Panc1 (cell line): ENCODE data around the gene SGIP1. TPM values are rescaled to one million over a fixed set of nuclear protein-coding genes. Genes with fewer than 3 reads are reported as not detected.

Experiments used
- ATAC-seq: fragments of 200-7000 bp; cut with Tn5 transposase; 2 replicates; pipeline ENCODE4 v1.9.1; 2020; ENCODE audit warnings: mild to moderate bottlenecking, moderate library complexity
- BruUV-seq: library from RNA; stranded (reverse); fragments of 400-500 nt; replicated peaks from 2 replicates; lab custom pipeline; 2021; lab: Mats Ljungman, UMichigan
- CTCF ChIA-PET: fragments of 300-600 bp; sonication (Branson Sonifier 250); formaldehyde crosslinking; loops from one replicate; lab custom pipeline; 2022; ENCODE audit warnings: antibody characterized with exemption; lab: Charles Lee
- POLR2A ChIA-PET: fragments of 300-600 bp; sonication (Branson Sonifier 250); formaldehyde crosslinking; loops from one replicate; lab custom pipeline; 2022; ENCODE audit warnings: antibody characterized with exemption; lab: Charles Lee
- DNase-seq: peaks from one replicate; pipeline ENCODE4 v3.0.0-alpha.2; 2010; ENCODE audit warnings: low read depth, low spot score
- H3K27ac ChIP-seq: 2 replicates; pipeline ENCODE4 v1.5.1; 2011; ENCODE audit warnings: mild to moderate bottlenecking, low read length, inconsistent platforms
- H3K27me3 ChIP-seq: fragments of 200-500 bp; sonication (Bioruptor generic); 2 replicates; pipeline ENCODE4 v1.6.0; 2014; ENCODE audit warnings: low read length, inconsistent platforms; ENCODE audit not compliant: control insufficient read depth, insufficient read depth
- H3K36me3 ChIP-seq: fragments of 200-500 bp; sonication (Bioruptor generic); 2 replicates; pipeline ENCODE4 v1.5.1; 2014; ENCODE audit warnings: inconsistent platforms, mild to moderate bottlenecking, low read length, moderate library complexity; ENCODE audit not compliant: control insufficient read depth, insufficient read depth
- H3K4me1 ChIP-seq: 2 replicates; pipeline ENCODE4 v1.5.1; 2011; ENCODE audit warnings: inconsistent platforms, mild to moderate bottlenecking, low read length, moderate library complexity; ENCODE audit not compliant: control insufficient read depth, insufficient read depth
- H3K4me3 ChIP-seq, 2 experiments: 2 replicates each; pipeline ENCODE4 v1.5.1; 2011 to 2012; ENCODE audit warnings: low read depth in 2 of 2, low read length in 2 of 2, mild to moderate bottlenecking in 2 of 2, inconsistent platforms in 1 of 2, moderate library complexity in 1 of 2
- H3K9me3 ChIP-seq: fragments of 200-500 bp; sonication (Bioruptor generic); 2 replicates; pipeline ENCODE4 v1.5.1; 2014; ENCODE audit warnings: low read depth, mild to moderate bottlenecking, inconsistent platforms, low read length, moderate library complexity; ENCODE audit not compliant: control insufficient read depth, insufficient read depth
- CTCF ChIP-seq: fragments of 450-650 bp; IDR thresholded peaks from 2 replicates; pipeline ENCODE4 v1.5.1; 2017; ENCODE audit warnings: mild to moderate bottlenecking
- POLR2AphosphoS5 ChIP-seq: IDR thresholded peaks from 2 replicates; pipeline ENCODE4 v1.6.1; 2012; ENCODE audit warnings: mild to moderate bottlenecking, low read depth, low read length, moderate library complexity
- SIN3A ChIP-seq: IDR thresholded peaks from 2 replicates; pipeline ENCODE4 v1.6.1; 2012; ENCODE audit warnings: low read depth, mild to moderate bottlenecking, low read length, moderate library complexity, borderline replicate concordance; ENCODE audit not compliant: insufficient read depth
- TCF7L2 ChIP-seq: IDR thresholded peaks from 2 replicates; pipeline ENCODE4 v1.6.1; 2011; ENCODE audit warnings: mild to moderate bottlenecking, low read depth, low read length, inconsistent platforms
- in situ Hi-C: cut with HindIII; loops from 2 replicates; pipeline ENCODE4 v1.10.0; 2016; ENCODE audit warnings: low sequenced_read_pairs, low pct_unique_long_range_greater_than_20kb
- intact Hi-C: fragments of 100-400 bp; cut with micrococcal nuclease; formaldehyde crosslinking; loops from one replicate; pipeline ENCODE4 v1.10.0; 2022; ENCODE audit not compliant: unreplicated experiment
- total RNA-seq: library from RNA; stranded (reverse); gene quantifications from one replicate; pipeline ENCODE4 v1.2.1, GENCODE V29; 2021; ENCODE audit not compliant: unreplicated experiment
- TF ChIP-seq, protein P1 (sequence below), 2 experiments: IDR thresholded peaks; 2 replicates each; pipeline ENCODE4 v1.6.1; 2011 to 2012; ENCODE audit warnings: low read depth in 2 of 2, control low read depth in 1 of 2, low read length in 1 of 2, mild to moderate bottlenecking in 1 of 2, moderate library complexity in 1 of 2; ENCODE audit not compliant: insufficient read depth in 1 of 2

The SGIP1 gene
- total RNA-seq, 1 experiment from 2014 or later = 1.6 TPM

GRCh38 chr1:66557157-66557556 lies 23.2 kb downstream of the SGIP1 start:
- intact Hi-C loops (no loop called here), in situ Hi-C loops (no loop called here)
- Histone ChIP-seq H3K4me1 (no peaks in the 10 kb centered on the region), H3K27ac (no peak overlapping the region), H3K4me3 (no peak overlapping the region), H3K36me3 (no peaks in the 10 kb centered on the region), H3K27me3 (no peaks in the 10 kb centered on the region), H3K9me3 (no peaks in the 10 kb centered on the region)
- BruUV-seq = no TSS peak
- POLR2A ChIA-PET = no interaction called here
- no peak for TF ChIP-seq POLR2AphosphoS5
- TF ChIP-seq, protein P1, sequence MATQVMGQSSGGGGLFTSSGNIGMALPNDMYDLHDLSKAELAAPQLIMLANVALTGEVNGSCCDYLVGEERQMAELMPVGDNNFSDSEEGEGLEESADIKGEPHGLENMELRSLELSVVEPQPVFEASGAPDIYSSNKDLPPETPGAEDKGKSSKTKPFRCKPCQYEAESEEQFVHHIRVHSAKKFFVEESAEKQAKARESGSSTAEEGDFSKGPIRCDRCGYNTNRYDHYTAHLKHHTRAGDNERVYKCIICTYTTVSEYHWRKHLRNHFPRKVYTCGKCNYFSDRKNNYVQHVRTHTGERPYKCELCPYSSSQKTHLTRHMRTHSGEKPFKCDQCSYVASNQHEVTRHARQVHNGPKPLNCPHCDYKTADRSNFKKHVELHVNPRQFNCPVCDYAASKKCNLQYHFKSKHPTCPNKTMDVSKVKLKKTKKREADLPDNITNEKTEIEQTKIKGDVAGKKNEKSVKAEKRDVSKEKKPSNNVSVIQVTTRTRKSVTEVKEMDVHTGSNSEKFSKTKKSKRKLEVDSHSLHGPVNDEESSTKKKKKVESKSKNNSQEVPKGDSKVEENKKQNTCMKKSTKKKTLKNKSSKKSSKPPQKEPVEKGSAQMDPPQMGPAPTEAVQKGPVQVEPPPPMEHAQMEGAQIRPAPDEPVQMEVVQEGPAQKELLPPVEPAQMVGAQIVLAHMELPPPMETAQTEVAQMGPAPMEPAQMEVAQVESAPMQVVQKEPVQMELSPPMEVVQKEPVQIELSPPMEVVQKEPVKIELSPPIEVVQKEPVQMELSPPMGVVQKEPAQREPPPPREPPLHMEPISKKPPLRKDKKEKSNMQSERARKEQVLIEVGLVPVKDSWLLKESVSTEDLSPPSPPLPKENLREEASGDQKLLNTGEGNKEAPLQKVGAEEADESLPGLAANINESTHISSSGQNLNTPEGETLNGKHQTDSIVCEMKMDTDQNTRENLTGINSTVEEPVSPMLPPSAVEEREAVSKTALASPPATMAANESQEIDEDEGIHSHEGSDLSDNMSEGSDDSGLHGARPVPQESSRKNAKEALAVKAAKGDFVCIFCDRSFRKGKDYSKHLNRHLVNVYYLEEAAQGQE (IDR thresholded peaks at IDR 0.05; ENCODE audit: insufficient read depth in 1 of 2, low read depth in 2 of 2, low read length in 1 of 2) = no peak
- no peak for TF ChIP-seq CTCF
- no peak for TF ChIP-seq SIN3A
- no peak for TF ChIP-seq TCF7L2
- DNase-seq = no peak
- ATAC-seq = no peak
- CTCF ChIA-PET = no interaction called here

GRCh38 chr1:66559517-66559916 lies 25.6 kb downstream of the SGIP1 start:
- DNase-seq (no peak), ATAC-seq (no peak)
- POLR2A ChIA-PET = no interaction called here

More at GRCh38 chr1:66559517-66559916, 25.6 kb downstream of the SGIP1 start:
- intact Hi-C loops = no loop called here
- Histone ChIP-seq H3K9me3 (no peaks in the 10 kb centered on the region), H3K27ac (no peak overlapping the region), H3K36me3 (no peaks in the 10 kb centered on the region), H3K4me3 (no peak overlapping the region), H3K27me3 (no peaks in the 10 kb centered on the region), H3K4me1 (no peaks in the 10 kb centered on the region)
- TF ChIP-seq SIN3A = no peak
- no peak for TF ChIP-seq POLR2AphosphoS5
- TF ChIP-seq, protein P1 (IDR thresholded peaks at IDR 0.05; ENCODE audit: insufficient read depth in 1 of 2, low read depth in 2 of 2, low read length in 1 of 2) = no peak
- no peak for TF ChIP-seq TCF7L2
- TF ChIP-seq CTCF = no peak
- BruUV-seq = no TSS peak
- in situ Hi-C loops = no loop called here
- CTCF ChIA-PET = no interaction called here
